GM12878 (cell line): ENCODE data around the gene FSTL4. TPM values are rescaled to one million over a fixed set of nuclear protein-coding genes. Genes with fewer than 3 reads are reported as not detected.
A peak's percentile ranks its signal among the peaks of the same experiment; 100 is the strongest.

Experiments
- ATAC-seq: fragments of 200-7000 bp; cut with Tn5 transposase; 3 replicates; pipeline ENCODE4 v1.9.1; 2020; ENCODE audit warnings: mild to moderate bottlenecking, moderate library complexity
- BruUV-seq: library from RNA; stranded (reverse); fragments of 400-500 nt; replicated peaks from 2 replicates; lab custom pipeline; 2021; lab: Mats Ljungman, UMichigan
- CTCF ChIA-PET: fragments of 300-600 bp; sonication (Branson Sonifier 250); formaldehyde crosslinking; extraction: SDS; loops from one replicate; lab custom pipeline; 2021; ENCODE audit warnings: inconsistent platforms; lab: Yijun Ruan, JAX
- POLR2A ChIA-PET: fragments of 350-600 bp; formaldehyde crosslinking; extraction: SDS; loops from one replicate; lab custom pipeline; 2021; ENCODE audit warnings: inconsistent platforms; lab: Charles Lee
- RAD21 ChIA-PET: fragments of 300-600 bp; sonication (Branson Sonifier 250); formaldehyde crosslinking; loops from one replicate; lab custom pipeline; 2023; ENCODE audit warnings: antibody characterized with exemption; ENCODE audit not compliant: unreplicated experiment; lab: Charles Lee
- SMC1A ChIA-PET: fragments of 300-600 bp; sonication (Branson Sonifier 250); formaldehyde crosslinking; loops from one replicate; lab custom pipeline; 2023; ENCODE audit not compliant: unreplicated experiment, uncharacterized antibody; lab: Charles Lee
- DNase-seq: peaks from one replicate; pipeline ENCODE4 v3.0.0-alpha.2; 2011; ENCODE audit warnings: low read depth, low spot score
- FAIRE-seq: peaks from 3 replicates; lab custom pipeline; 2011; peaks lifted over from hg19 to GRCh38; lab: Jason Lieb, UNC
- H2AFZ ChIP-seq: 2 replicates; pipeline ENCODE4 v1.6.0; 2011; ENCODE audit warnings: low read depth, low read length, control low read depth; ENCODE audit not compliant: control insufficient read depth
- H3K27ac ChIP-seq: 2 replicates; pipeline ENCODE4 v1.5.1; 2011; ENCODE audit warnings: control low read depth; ENCODE audit not compliant: control insufficient read depth, insufficient read depth
- H3K27me3 ChIP-seq, 2 experiments: replicated peaks in 1 of 2; 2 replicates each; pipeline versions ENCODE4 v1.6.0 to v1.6.1; 2011; ENCODE audit warnings: low read length in 1 of 2; ENCODE audit not compliant: control insufficient read depth in 2 of 2, insufficient read depth in 2 of 2
- H3K36me3 ChIP-seq, 2 experiments: 2 replicates each; pipeline ENCODE4 v1.5.1; 2011; ENCODE audit warnings: low read length in 1 of 2; ENCODE audit not compliant: control insufficient read depth in 2 of 2, insufficient read depth in 2 of 2
- H3K4me1 ChIP-seq: 2 replicates; pipeline ENCODE4 v1.6.1; 2011; ENCODE audit warnings: mild to moderate bottlenecking, low read length, moderate library complexity, mixed read lengths; ENCODE audit not compliant: control insufficient read depth, insufficient read depth
- H3K4me2 ChIP-seq: 2 replicates; pipeline ENCODE4 v1.6.0; 2011; ENCODE audit warnings: control low read depth; ENCODE audit not compliant: control insufficient read depth, insufficient read depth
- H3K4me3 ChIP-seq: fragments of 200-600 bp; sonication (generic); 2 replicates; pipeline ENCODE4 v1.5.1; 2016
- H3K79me2 ChIP-seq: 2 replicates; pipeline ENCODE4 v1.6.0; 2011; ENCODE audit warnings: low read length; ENCODE audit not compliant: control insufficient read depth, insufficient read depth
- H3K9ac ChIP-seq: 2 replicates; pipeline ENCODE4 v1.8.0; 2011; ENCODE audit warnings: low read length, control low read depth, mixed read lengths; ENCODE audit not compliant: control insufficient read depth, insufficient read depth
- H3K9me3 ChIP-seq: replicated peaks from 3 replicates; pipeline ENCODE4 v1.5.1; 2011; ENCODE audit warnings: mild to moderate bottlenecking, low read length; ENCODE audit not compliant: control insufficient read depth, insufficient read depth
- H4K20me1 ChIP-seq: 2 replicates; pipeline ENCODE4 v1.6.0; 2011; ENCODE audit not compliant: control insufficient read depth, insufficient read depth
- CBFB ChIP-seq: IDR thresholded peaks from 2 replicates; pipeline ENCODE4 v1.6.1; 2016; ENCODE audit warnings: antibody characterized with exemption, low read depth
- CTCF ChIP-seq, 3 experiments: IDR thresholded peaks in 2 of 3; conservative IDR thresholded peaks in 1 of 3; 2 replicates each; pipeline ENCODE4 v1.5.1; 2011; ENCODE audit warnings: low read depth in 3 of 3, low read length in 3 of 3, mild to moderate bottlenecking in 3 of 3, control low read depth in 2 of 3, moderate library complexity in 2 of 3, inconsistent platforms in 1 of 3, mixed read lengths in 1 of 3; ENCODE audit not compliant: control insufficient read depth in 2 of 3, insufficient read depth in 1 of 3; ENCODE audit errors: extremely low read depth in 1 of 3
- ETV6 ChIP-seq, 2 experiments: fragments of 450-650 bp in 1 of 2; IDR thresholded peaks in 1 of 2; conservative IDR thresholded peaks in 1 of 2; 2 replicates each; pipeline ENCODE4 v1.6.1; 2014; ENCODE audit warnings: antibody characterized with exemption in 1 of 2, borderline replicate concordance in 1 of 2, low read depth in 1 of 2, mild to moderate bottlenecking in 1 of 2, moderate library complexity in 1 of 2
- FOXK2 ChIP-seq: fragments of 450-650 bp; IDR thresholded peaks from 2 replicates; pipeline ENCODE4 v1.6.1; 2017; ENCODE audit warnings: mild to moderate bottlenecking, moderate library complexity
- JUNB ChIP-seq: IDR thresholded peaks from 2 replicates; pipeline ENCODE4 v1.6.1; 2016; ENCODE audit warnings: antibody characterized with exemption, mild to moderate bottlenecking
- RAD21 ChIP-seq: IDR thresholded peaks from 2 replicates; pipeline ENCODE4 v1.6.1; 2011; ENCODE audit warnings: mild to moderate bottlenecking, low read depth, low read length, moderate library complexity; ENCODE audit not compliant: insufficient read depth
- SMC3 ChIP-seq: IDR thresholded peaks from 2 replicates; pipeline ENCODE4 v1.6.1; 2011; ENCODE audit warnings: low read length, improper control_type of control experiment, borderline replicate concordance
- YY1 ChIP-seq: IDR thresholded peaks from 2 replicates; pipeline ENCODE4 v1.6.1; 2011; ENCODE audit warnings: low read depth, mild to moderate bottlenecking, low read length
- WGBS: methylation state at CpG from one replicate; pipeline ENCODE4 v1.1.6; 2016; ENCODE audit warnings: low lambda C conversion rate; ENCODE audit not compliant: insufficient replicate concordance, insufficient coverage; ENCODE audit errors: missing lambda C conversion rate; 5-methylcytosine and 5-hydroxymethylcytosine counted together
- in situ Hi-C: fragments of 300-500 bp; cut with MboI; formaldehyde crosslinking; loops from 9 replicates; pipeline ENCODE4 v1.14.3; 2018; ENCODE audit warnings: mixed read lengths
- intact Hi-C: fragments of 100-400 bp; cut with micrococcal nuclease; formaldehyde crosslinking; loops from one replicate; pipeline ENCODE4 v1.14.2; 2022; ENCODE audit not compliant: unreplicated experiment
- polyA plus RNA-seq, 11 experiments: library from polyadenylated mRNA; depleted of rRNA in 4 of 11; unstranded in 6 of 11; stranded (reverse) in 5 of 11; fragments of >200 nt; fragmentation: Nextera tagmentation in 4 of 11; fragmentation: Illumina TruSeq in 1 of 11; extraction: Ambion mirVana in 4 of 11; extraction: Trizol in 1 of 11; gene quantifications; 1 replicate in 1 of 11; 2 replicates in 10 of 11; pipeline versions ENCODE4 v1.2.1 to v1.2.3, GENCODE V29; 2011 to 2016; ENCODE audit warnings: inconsistent platforms in 2 of 11, missing spikeins in 2 of 11, low read depth in 1 of 11
- total RNA-seq, 4 experiments: library from RNA; depleted of rRNA in 3 of 4; stranded (reverse); fragments of >200 nt in 3 of 4; fragmentation: Illumina TruSeq in 1 of 4; extraction: Trizol in 1 of 4; gene quantifications; 2 replicates each; pipeline versions ENCODE4 v1.2.1 to v1.2.3, GENCODE V29; 2013 to 2021

Gene FSTL4
- total and polyA plus RNA-seq, 10 of the 15 experiments (the other 5 are each of a cell fraction or from before 2014, with no cell fraction given), result 0.01 to 0.79 (median 0.21) TPM; not detected in 6

GRCh38 chr5:133460172-133460758 is 152.1 kb downstream of the FSTL4 start:
- H3K9me3 ChIP-seq, result no peaks in the 10 kb centered on the region
- no peaks in the 10 kb centered on the region for H3K79me2 ChIP-seq
- in situ Hi-C loops, result loop anchor here (5.0 kb wide), 1 partner anchor 348 kb away; no protein-coding TSS in a partner anchor
- H3K4me2 ChIP-seq, result no peak overlapping the region
- RAD21 ChIA-PET, result interaction anchor here (1.0 to 1.2 kb wide), 2 partner anchors 37 to 347 kb away, joined by 3 to 4 read pairs; no protein-coding TSS in a partner anchor
- POLR2A ChIA-PET, result no interaction called here
- H3K9ac ChIP-seq, result no peak overlapping the region
- H3K27me3 ChIP-seq, result no peaks in the 10 kb centered on the region; a peak in 2 of 4 replicates
- intact Hi-C loops, result loop anchor here (2.0 kb wide), 2 partner anchors 37 to 349 kb away; no protein-coding TSS in a partner anchor
- 27% methylated on average over 12 of the region's 12 CpGs for WGBS
- SMC1A ChIA-PET, result interaction anchor here (1.1 to 2.8 kb wide), 3 partner anchors 10 to 346 kb away, joined by 3 to 13 read pairs (median 8); no protein-coding TSS in a partner anchor
- no peaks in the 10 kb centered on the region for H3K36me3 ChIP-seq
- H2AFZ ChIP-seq, result no peak overlapping the region
- FAIRE-seq (peak; percentile 35), DNase-seq (no peak), ATAC-seq (peak; percentile 80)
- no peaks in the 10 kb centered on the region for H4K20me1 ChIP-seq
- no peak for TF ChIP-seq JUNB
- peak; percentile 70 to 79 (median 76) for TF ChIP-seq CTCF (IDR thresholded peaks at IDR 0.05 in 2 of 3, conservative IDR thresholded peaks at IDR 0.05 in 1 of 3; ENCODE audit: control insufficient read depth in 2 of 3, extremely low read depth in 1 of 3, insufficient read depth in 1 of 3, low read depth in 3 of 3, low read length in 3 of 3)
- TF ChIP-seq YY1, result peak; percentile 48; the same call in 1 of the 2 replicates
- TF ChIP-seq ETV6 (conservative IDR thresholded peaks at IDR 0.05 in 1 of 2, IDR thresholded peaks at IDR 0.05 in 1 of 2; ENCODE audit: borderline replicate concordance in 1 of 2, low read depth in 1 of 2), result no peak
- TF ChIP-seq CBFB, result no peak
- peak; percentile 78 for TF ChIP-seq RAD21
- TF ChIP-seq SMC3, result peak; percentile 90
- TF ChIP-seq FOXK2, result no peak
- H3K27ac ChIP-seq, result no peak overlapping the region
- BruUV-seq, result no TSS peak
- CTCF ChIA-PET, result interaction anchor here (0.6 to 3.9 kb wide), 23 partner anchors 9 to 547 kb away, joined by 3 to 28 read pairs (median 4); partner anchors contain the start of gene HSPA4
- H3K4me3 ChIP-seq, result no peak overlapping the region
- no peaks in the 10 kb centered on the region for H3K4me1 ChIP-seq
